Parathyroid adenoma (tissue), 2 donors: ENCODE results near the gene ASB5.

Experiments used
- H2AFZ ChIP-seq: fragments of 300-600 bp; sonication (generic); one replicate; pipeline ENCODE4 v1.7.0; 2017; ENCODE audit warnings: antibody characterized with exemption, mild to moderate bottlenecking
- H3K27ac ChIP-seq: fragments of 300-600 bp; sonication (generic); one replicate; pipeline ENCODE4 v1.7.0; 2017
- H3K27me3 ChIP-seq: fragments of 300-600 bp; sonication (generic); one replicate; pipeline ENCODE4 v1.7.0; 2017; ENCODE audit warnings: low read length; ENCODE audit not compliant: control insufficient read depth, insufficient read depth
- H3K36me3 ChIP-seq: fragments of 300-600 bp; sonication (generic); one replicate; pipeline ENCODE4 v1.7.0; 2017; ENCODE audit warnings: low read length; ENCODE audit not compliant: control insufficient read depth, insufficient read depth
- H3K4me1 ChIP-seq: fragments of 300-600 bp; sonication (generic); one replicate; pipeline ENCODE4 v1.7.0; 2017; ENCODE audit warnings: control low read depth
- H3K4me2 ChIP-seq: fragments of 300-600 bp; sonication (generic); one replicate; pipeline ENCODE4 v1.7.0; 2017; ENCODE audit warnings: low read length
- H3K4me3 ChIP-seq: fragments of 300-600 bp; sonication (generic); one replicate; pipeline ENCODE4 v1.7.0; 2017; ENCODE audit warnings: low read depth, low read length
- H3K79me2 ChIP-seq: fragments of 300-600 bp; sonication (generic); one replicate; pipeline ENCODE4 v1.7.0; 2017; ENCODE audit warnings: control low read depth
- H3K9ac ChIP-seq: fragments of 300-600 bp; sonication (generic); one replicate; pipeline ENCODE4 v1.7.0; 2017; ENCODE audit warnings: mild to moderate bottlenecking
- H3K9me3 ChIP-seq: fragments of 300-600 bp; sonication (generic); one replicate; pipeline ENCODE4 v1.7.0; 2017; ENCODE audit warnings: low read length; ENCODE audit not compliant: control insufficient read depth
- TF ChIP-seq, protein P1 (sequence below): fragments of 300-600 bp; sonication (generic); IDR thresholded peaks from one replicate; pipeline ENCODE4 v1.7.0; 2017; ENCODE audit warnings: antibody characterized with exemption, mild to moderate bottlenecking
- donor health status: primary hyperparathyroidism.

ASB5 gene

DNA sequence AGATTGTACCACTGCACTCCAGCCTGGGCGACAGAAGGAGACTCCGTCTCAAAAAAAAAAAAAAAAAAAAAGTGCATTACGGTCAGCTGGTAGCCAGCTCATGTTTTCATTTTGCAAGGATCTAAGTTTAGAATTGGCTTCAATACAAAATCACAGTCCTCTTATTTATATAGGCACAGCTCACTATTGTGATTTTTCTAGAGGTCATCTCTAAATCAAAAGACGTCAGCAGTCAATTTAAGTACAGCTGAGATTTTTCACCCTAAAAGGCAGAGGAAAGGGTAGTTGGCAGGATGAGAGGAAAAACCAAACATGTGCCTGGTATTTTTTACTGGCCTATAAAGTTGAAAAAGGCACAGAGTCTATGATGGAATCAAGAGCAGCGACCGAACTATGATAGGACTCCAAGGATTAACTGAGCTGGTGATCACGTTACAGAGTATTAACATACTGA lies 30.8 kb downstream of the ASB5 start:
- no peaks in the 10 kb centered on the region for H3K27me3 ChIP-seq
- no peaks in the 10 kb centered on the region for H3K36me3 ChIP-seq
- TF ChIP-seq, protein P1, sequence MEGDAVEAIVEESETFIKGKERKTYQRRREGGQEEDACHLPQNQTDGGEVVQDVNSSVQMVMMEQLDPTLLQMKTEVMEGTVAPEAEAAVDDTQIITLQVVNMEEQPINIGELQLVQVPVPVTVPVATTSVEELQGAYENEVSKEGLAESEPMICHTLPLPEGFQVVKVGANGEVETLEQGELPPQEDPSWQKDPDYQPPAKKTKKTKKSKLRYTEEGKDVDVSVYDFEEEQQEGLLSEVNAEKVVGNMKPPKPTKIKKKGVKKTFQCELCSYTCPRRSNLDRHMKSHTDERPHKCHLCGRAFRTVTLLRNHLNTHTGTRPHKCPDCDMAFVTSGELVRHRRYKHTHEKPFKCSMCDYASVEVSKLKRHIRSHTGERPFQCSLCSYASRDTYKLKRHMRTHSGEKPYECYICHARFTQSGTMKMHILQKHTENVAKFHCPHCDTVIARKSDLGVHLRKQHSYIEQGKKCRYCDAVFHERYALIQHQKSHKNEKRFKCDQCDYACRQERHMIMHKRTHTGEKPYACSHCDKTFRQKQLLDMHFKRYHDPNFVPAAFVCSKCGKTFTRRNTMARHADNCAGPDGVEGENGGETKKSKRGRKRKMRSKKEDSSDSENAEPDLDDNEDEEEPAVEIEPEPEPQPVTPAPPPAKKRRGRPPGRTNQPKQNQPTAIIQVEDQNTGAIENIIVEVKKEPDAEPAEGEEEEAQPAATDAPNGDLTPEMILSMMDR: no peak
- H2AFZ ChIP-seq: peak overlapping the region; percentile 38
- H3K9me3 ChIP-seq: no peaks in the 10 kb centered on the region
- no peak overlapping the region for H3K4me2 ChIP-seq
- H3K9ac ChIP-seq: no peak overlapping the region
- H3K4me3 ChIP-seq: no peak overlapping the region
- no peak overlapping the region for H3K27ac ChIP-seq
- H3K79me2 ChIP-seq: no peaks in the 10 kb centered on the region
- no peaks in the 10 kb centered on the region for H3K4me1 ChIP-seq

DNA sequence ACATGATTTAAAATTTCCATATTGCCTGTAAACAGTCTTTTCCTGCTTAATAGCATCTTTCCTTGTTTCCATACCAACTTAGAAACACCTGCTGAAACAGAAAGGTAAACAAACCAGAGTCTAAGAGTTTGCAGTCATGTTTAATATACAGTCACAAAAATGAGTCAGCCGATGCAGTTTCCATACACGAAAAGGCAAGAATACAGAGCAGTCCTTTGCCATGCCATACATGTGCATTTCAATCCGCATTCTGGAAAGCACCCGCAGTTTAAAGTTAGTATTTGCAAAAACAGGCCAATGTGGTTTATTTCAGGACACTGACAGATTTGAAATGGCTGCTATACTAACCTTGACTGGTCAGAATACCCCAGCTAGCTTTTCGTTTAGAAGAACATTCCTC lies 32.1 kb downstream of the ASB5 start:
- H3K27me3 ChIP-seq: no peaks in the 10 kb centered on the region
- H3K36me3 ChIP-seq: no peaks in the 10 kb centered on the region
- no peak overlapping the region for H3K9ac ChIP-seq
- H2AFZ ChIP-seq: no peak overlapping the region
- H3K4me1 ChIP-seq: no peaks in the 10 kb centered on the region
- no peak overlapping the region for H3K4me2 ChIP-seq
- H3K27ac ChIP-seq: no peak overlapping the region
- TF ChIP-seq, protein P1: no peak
- H3K79me2 ChIP-seq: no peaks in the 10 kb centered on the region
- no peaks in the 10 kb centered on the region for H3K9me3 ChIP-seq
- H3K4me3 ChIP-seq: no peak overlapping the region

DNA sequence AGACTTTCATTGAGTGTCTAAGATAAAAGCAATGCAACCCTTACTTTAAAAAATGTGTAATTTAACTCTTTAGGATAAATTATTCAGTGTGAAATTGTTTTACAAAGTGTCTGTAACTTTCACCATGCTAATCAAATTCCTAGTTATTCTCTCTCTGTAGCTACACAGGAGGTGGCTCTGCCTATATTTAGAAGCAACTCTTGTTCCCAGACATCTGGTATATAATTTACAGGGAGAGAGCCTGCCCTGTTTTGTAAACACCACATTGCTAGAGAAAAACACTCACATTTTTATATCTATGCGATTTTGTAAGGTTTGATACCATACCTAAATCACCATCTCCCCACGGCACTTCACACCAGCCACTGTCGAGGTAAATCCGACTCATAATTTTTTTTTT lies 38.2 kb downstream of the ASB5 start:
- H3K27ac ChIP-seq: no peak overlapping the region
- H3K9me3 ChIP-seq: no peaks in the 10 kb centered on the region
- H3K4me1 ChIP-seq: no peaks in the 10 kb centered on the region
- no peaks in the 10 kb centered on the region for H3K27me3 ChIP-seq
- H3K4me2 ChIP-seq: no peak overlapping the region
- H2AFZ ChIP-seq: no peak overlapping the region
- TF ChIP-seq, protein P1: no peak
- no peak overlapping the region for H3K4me3 ChIP-seq
- H3K36me3 ChIP-seq: no peaks in the 10 kb centered on the region
- no peaks in the 10 kb centered on the region for H3K79me2 ChIP-seq
- no peak overlapping the region for H3K9ac ChIP-seq

DNA sequence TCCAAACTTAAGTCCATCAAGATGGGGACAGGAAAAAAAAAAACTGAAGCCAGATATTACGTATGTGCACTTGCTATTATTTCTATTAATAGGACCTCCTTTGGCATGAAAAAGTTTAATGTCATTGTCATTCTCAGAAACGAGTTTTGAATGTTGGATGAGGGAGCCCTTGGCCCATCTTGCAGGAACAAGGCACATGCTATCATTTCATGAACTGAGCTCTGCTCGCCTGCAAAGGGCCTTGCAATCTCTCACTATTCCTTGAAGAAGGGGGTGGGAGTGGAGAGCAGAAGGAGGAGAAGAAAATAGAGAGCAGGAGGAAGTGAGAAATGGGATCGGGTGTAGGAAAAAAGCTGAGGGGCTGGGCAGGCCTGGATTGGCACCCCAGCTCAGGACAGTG lies 39.4 kb downstream of the ASB5 start:
- Histone ChIP-seq H3K36me3 (no peaks in the 10 kb centered on the region), H2AFZ (no peak overlapping the region), H3K4me3 (no peak overlapping the region), H3K9me3 (no peaks in the 10 kb centered on the region), H3K4me2 (no peak overlapping the region), H3K9ac (no peak overlapping the region), H3K4me1 (no peaks in the 10 kb centered on the region), H3K27me3 (no peaks in the 10 kb centered on the region), H3K27ac (no peak overlapping the region), H3K79me2 (no peaks in the 10 kb centered on the region)
- TF ChIP-seq, protein P1: no peak

DNA sequence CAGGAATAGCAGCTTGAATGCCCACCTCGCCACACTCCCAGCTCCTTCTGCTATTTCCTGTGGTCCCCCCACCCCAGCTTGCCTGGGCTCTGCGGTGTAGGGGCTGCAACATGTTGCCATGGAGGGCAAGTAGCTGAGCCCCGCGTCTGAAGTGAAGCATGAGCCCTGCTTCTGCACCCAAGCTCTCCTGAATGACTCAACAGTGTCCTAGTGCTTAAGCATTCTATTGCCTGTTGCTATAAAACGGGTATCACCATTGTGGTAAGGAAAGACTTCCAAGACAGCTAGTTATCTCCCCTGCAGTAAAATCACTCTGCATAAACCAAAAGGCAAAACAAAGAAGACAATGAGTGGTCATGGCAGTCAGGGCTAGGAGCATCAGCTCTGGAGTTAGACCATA lies 42.3 kb downstream of the ASB5 start:
- TF ChIP-seq, protein P1: no peak
- Histone ChIP-seq H3K27ac (no peak overlapping the region), H2AFZ (no peak overlapping the region), H3K9ac (no peak overlapping the region), H3K79me2 (no peaks in the 10 kb centered on the region), H3K4me1 (no peaks in the 10 kb centered on the region), H3K9me3 (no peaks in the 10 kb centered on the region), H3K36me3 (no peaks in the 10 kb centered on the region), H3K4me2 (no peak overlapping the region), H3K27me3 (no peaks in the 10 kb centered on the region), H3K4me3 (no peak overlapping the region)
